GM13977 (cell line): ENCODE data around the gene OTOGL.

ENCODE experiments used
- DNase-seq: peaks from one replicate; pipeline ENCODE4 v3.0.0; 2012; ENCODE audit warnings: low spot score
- CTCF ChIP-seq: IDR thresholded peaks from 2 replicates; pipeline ENCODE4 v1.5.1; 2012; ENCODE audit warnings: mild to moderate bottlenecking, control low read depth; ENCODE audit not compliant: insufficient read depth; ENCODE audit errors: extremely low read depth, missing control alignments
- in situ Hi-C: fragments of 300-500 bp; cut with MboI; formaldehyde crosslinking; loops from one replicate; pipeline ENCODE4 v1.12.0; 2022; ENCODE audit warnings: low sequenced_read_pairs, low pct_unique_long_range_greater_than_20kb, mixed read lengths, inconsistent platforms; ENCODE audit not compliant: unreplicated experiment

The OTOGL gene

DNA sequence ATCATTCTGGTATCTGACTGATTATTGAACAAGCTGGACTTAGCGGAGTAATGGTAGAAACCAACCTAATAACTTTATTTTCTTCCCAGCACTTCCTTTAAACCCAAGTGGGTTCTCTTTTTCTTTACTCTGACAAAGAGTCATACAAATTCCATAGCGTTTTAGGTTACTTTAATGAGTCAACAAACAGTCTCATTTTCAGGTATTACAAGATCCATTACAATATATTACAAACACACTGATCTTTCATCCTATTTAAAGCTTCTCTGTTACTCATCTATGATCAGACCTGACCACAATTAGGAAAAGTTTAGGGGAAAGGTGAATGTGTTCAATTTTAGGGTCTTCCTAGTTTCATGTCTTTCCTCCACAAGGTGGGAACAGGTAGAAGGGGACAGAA lies 305.3 kb downstream of the OTOGL start:
- in situ Hi-C loops, result no loop called here
- no peak for DNase-seq
- no peak for TF ChIP-seq CTCF

- in situ Hi-C loops, result no loop called here
- no peak for TF ChIP-seq CTCF
- DNase-seq, result no peak
Measured at GRCh38 chr12:80406253-80406652, 306.9 kb downstream of the OTOGL start.

DNA sequence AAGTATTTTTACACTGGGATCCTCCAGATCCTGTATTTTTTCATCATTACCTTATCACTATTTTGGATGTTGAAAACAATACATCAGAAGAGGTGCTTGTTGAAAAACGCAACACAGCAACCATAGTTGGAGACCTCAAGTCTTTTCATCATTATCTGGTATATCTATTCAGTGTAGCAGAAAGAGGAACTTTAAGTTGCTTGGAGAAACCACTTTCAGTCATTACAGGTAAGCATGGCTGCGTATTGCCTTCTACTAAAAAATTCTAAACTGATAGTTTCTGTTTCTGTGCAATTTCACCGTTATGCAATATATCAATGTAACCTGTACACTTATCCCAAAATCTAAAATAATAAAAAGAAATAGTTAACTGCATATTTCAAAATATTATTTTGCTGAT lies 312.4 kb downstream of the OTOGL start:
- no peak for TF ChIP-seq CTCF
- in situ Hi-C loops, result no loop called here
- DNase-seq, result no peak

GRCh38 chr12:80412343-80412953 lies 313.1 kb downstream of the OTOGL start:
- in situ Hi-C loops, result no loop called here
- peak; percentile 37 for DNase-seq
- peak; percentile 68 for TF ChIP-seq CTCF

DNA sequence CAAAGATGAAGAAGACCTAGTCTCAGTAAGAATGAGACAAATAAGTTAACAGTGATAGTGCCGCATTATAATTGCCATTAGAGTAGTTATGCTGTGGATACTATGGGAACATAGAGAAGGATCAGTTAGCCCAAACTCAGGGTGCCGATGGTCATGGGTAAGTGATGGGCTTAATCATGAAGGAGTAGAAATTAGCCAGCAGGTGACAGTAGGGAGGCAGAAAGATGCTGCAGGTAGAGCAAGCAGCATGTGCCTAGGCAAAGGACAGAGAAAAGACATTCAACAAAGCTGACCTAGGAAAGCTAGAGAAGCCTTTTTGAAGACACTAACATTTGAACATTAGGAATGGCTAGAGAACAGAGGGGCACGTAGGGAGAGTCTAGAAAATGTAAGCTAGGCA lies 314.1 kb downstream of the OTOGL start:
- in situ Hi-C loops, result no loop called here
- DNase-seq, result no peak
- TF ChIP-seq CTCF, result peak; percentile 29

DNA sequence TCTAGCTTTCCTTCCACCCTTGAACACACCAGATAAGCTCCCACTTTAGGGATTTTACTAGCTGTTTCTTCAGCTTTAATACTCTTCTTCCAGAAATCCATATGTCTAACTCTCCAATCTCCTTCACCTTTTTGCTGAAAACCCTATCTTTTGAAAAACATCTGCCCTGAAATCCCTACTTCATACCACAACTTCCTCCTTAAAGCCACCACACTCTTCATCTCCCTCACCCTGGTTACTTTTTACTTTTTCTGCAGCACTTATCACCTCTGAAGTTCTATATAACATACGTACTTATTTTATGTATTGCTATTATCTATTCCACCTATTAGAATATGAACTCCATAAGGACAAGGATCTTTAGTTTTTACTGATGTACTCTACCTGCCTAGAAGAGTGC lies 316.1 kb downstream of the OTOGL start:
- DNase-seq, result no peak
- in situ Hi-C loops, result no loop called here

More for the DNA sequence above, 316.1 kb downstream of the OTOGL start:
- TF ChIP-seq CTCF, result no peak
